ENCODE data around the gene RSPRY1.

The RSPRY1 gene

DNA sequence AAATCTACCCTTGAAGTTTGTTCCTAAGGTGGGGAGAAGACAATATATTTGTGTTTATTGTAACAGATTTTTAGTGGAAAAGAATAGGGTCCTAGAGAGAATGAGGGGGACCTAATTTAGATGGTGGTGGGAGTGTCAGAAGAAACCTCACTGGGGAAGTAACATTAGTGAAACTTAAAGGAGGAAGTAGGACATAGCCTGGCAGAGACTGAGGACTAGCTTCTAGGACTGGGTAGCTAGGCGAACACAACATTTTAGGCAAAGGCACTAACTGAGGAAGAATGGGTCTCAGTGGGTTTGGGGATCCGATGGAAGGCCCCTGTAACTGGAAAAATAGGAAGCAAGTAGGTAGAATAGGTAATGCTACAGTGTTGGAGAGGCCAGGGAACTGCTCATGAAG lies 54.7 kb downstream of the RSPRY1 start:
- WGBS = 96% methylated on average over 2 of the region's 2 CpGs

GRCh38 chr16:57242650-57243049 lies 56.5 kb downstream of the RSPRY1 start:
- 100% methylated on average over 2 of the region's 2 CpGs for WGBS
- no peak overlapping the region for H3K23ac ChIP-seq (ENCODE audit: low read length in 2 of 2)
- peaks cover 8% of the 10 kb centered on the region for H3K79me1 ChIP-seq (replicated peaks; ENCODE audit: low read length, poor library complexity, severe bottlenecking)
- H3K4me3 ChIP-seq (ENCODE audit: insufficient read depth in 1 of 2, low read depth in 1 of 2, low read length in 2 of 2) = no peak overlapping the region
- H2AFZ ChIP-seq (ENCODE audit: low read depth, low read length) = no peak overlapping the region
- H2BK120ac ChIP-seq (ENCODE audit: low read depth, low read length) = no peak overlapping the region
- no peaks in the 10 kb centered on the region for H3K9me3 ChIP-seq (ENCODE audit: control insufficient read depth, low read length)
- H2BK12ac ChIP-seq (ENCODE audit: low read length in 2 of 2) = no peak overlapping the region
- no peaks in the 10 kb centered on the region for H3K27me3 ChIP-seq (ENCODE audit: control insufficient read depth in 1 of 2, insufficient read depth in 1 of 2, low read length in 2 of 2)
- no peak overlapping the region for H4K8ac ChIP-seq (ENCODE audit: low read length)
- H3K9ac ChIP-seq (ENCODE audit: low read length) = no peak overlapping the region
- no peak for DNase-seq
- no peak overlapping the region for H2AK5ac ChIP-seq (ENCODE audit: low read length, severe bottlenecking)
- H4K91ac ChIP-seq (ENCODE audit: low read length) = no peak overlapping the region
- H2BK15ac ChIP-seq (ENCODE audit: low read depth, poor library complexity, severe bottlenecking) = no peak overlapping the region
- peak overlapping the region in 1 of 2 experiments; percentile 15 for H3K4ac ChIP-seq (ENCODE audit: low read depth in 1 of 2, low read length in 2 of 2)
- no peak overlapping the region for H3K14ac ChIP-seq (ENCODE audit: low read length in 2 of 2)
- H3K18ac ChIP-seq (ENCODE audit: low read depth in 1 of 2, low read length in 2 of 2) = no peak overlapping the region
- H3K27ac ChIP-seq (ENCODE audit: low read length, poor library complexity, severe bottlenecking) = no peak overlapping the region
- H3K4me2 ChIP-seq (ENCODE audit: low read length, poor library complexity, severe bottlenecking) = no peak overlapping the region
- H3K4me1 ChIP-seq (ENCODE audit: control insufficient read depth, insufficient read depth, low read depth, low read length) = no peaks in the 10 kb centered on the region
- H3K36me3 ChIP-seq (ENCODE audit: control insufficient read depth in 1 of 2, insufficient read depth in 2 of 2, low read depth in 1 of 2, low read length in 2 of 2) = peaks cover 0 to 42% of the 10 kb centered on the region in 2 experiments
- H2BK5ac ChIP-seq (ENCODE audit: low read depth, low read length, poor library complexity, severe bottlenecking) = no peak overlapping the region

More for the DNA sequence above, 54.7 kb downstream of the RSPRY1 start:
- Histone ChIP-seq H3K9ac (ENCODE audit: low read length) (no peak overlapping the region), H4K8ac (ENCODE audit: low read length) (no peak overlapping the region), H4K91ac (ENCODE audit: low read length) (no peak overlapping the region), H2BK120ac (ENCODE audit: low read depth, low read length) (no peak overlapping the region), H3K27me3 (ENCODE audit: control insufficient read depth in 1 of 2, insufficient read depth in 1 of 2, low read length in 2 of 2) (no peaks in the 10 kb centered on the region), H3K4me2 (ENCODE audit: low read length, poor library complexity, severe bottlenecking) (no peak overlapping the region), H2AFZ (ENCODE audit: low read depth, low read length) (no peak overlapping the region), H3K14ac (ENCODE audit: low read length in 2 of 2) (no peak overlapping the region), H3K4me3 (ENCODE audit: insufficient read depth in 1 of 2, low read depth in 1 of 2, low read length in 2 of 2) (no peak overlapping the region), H2BK12ac (ENCODE audit: low read length in 2 of 2) (no peak overlapping the region), H3K79me1 (replicated peaks; ENCODE audit: low read length, poor library complexity, severe bottlenecking) (peaks cover 2% of the 10 kb centered on the region), H3K27ac (ENCODE audit: low read length, poor library complexity, severe bottlenecking) (no peak overlapping the region), H3K4ac (ENCODE audit: low read depth in 1 of 2, low read length in 2 of 2) (no peak overlapping the region), H3K18ac (ENCODE audit: low read depth in 1 of 2, low read length in 2 of 2) (no peak overlapping the region), H3K9me3 (ENCODE audit: control insufficient read depth, low read length) (no peaks in the 10 kb centered on the region), H3K23ac (ENCODE audit: low read length in 2 of 2) (no peak overlapping the region), H2AK5ac (ENCODE audit: low read length, severe bottlenecking) (no peak overlapping the region), H2BK5ac (ENCODE audit: low read depth, low read length, poor library complexity, severe bottlenecking) (no peak overlapping the region), H2BK15ac (ENCODE audit: low read depth, poor library complexity, severe bottlenecking) (no peak overlapping the region), H3K4me1 (ENCODE audit: control insufficient read depth, insufficient read depth, low read depth, low read length) (no peaks in the 10 kb centered on the region), H3K36me3 (ENCODE audit: control insufficient read depth in 1 of 2, insufficient read depth in 2 of 2, low read depth in 1 of 2, low read length in 2 of 2) (peaks cover 5 to 40% of the 10 kb centered on the region in 2 experiments)
- no peak for DNase-seq

GRCh38 chr16:57244463-57244766 lies 58.3 kb downstream of the RSPRY1 start:
- Histone ChIP-seq H3K9me3 (ENCODE audit: control insufficient read depth, low read length) (no peaks in the 10 kb centered on the region), H3K14ac (ENCODE audit: low read length in 2 of 2) (no peak overlapping the region), H3K27ac (ENCODE audit: low read length, poor library complexity, severe bottlenecking) (peak overlapping the region; percentile 81), H2BK5ac (ENCODE audit: low read depth, low read length, poor library complexity, severe bottlenecking) (no peak overlapping the region), H2BK15ac (ENCODE audit: low read depth, poor library complexity, severe bottlenecking) (no peak overlapping the region), H2AFZ (ENCODE audit: low read depth, low read length) (no peak overlapping the region), H3K4me1 (ENCODE audit: control insufficient read depth, insufficient read depth, low read depth, low read length) (no peaks in the 10 kb centered on the region), H3K27me3 (ENCODE audit: control insufficient read depth in 1 of 2, insufficient read depth in 1 of 2, low read length in 2 of 2) (no peaks in the 10 kb centered on the region), H2AK5ac (ENCODE audit: low read length, severe bottlenecking) (no peak overlapping the region), H3K4me3 (ENCODE audit: insufficient read depth in 1 of 2, low read depth in 1 of 2, low read length in 2 of 2) (peak overlapping the region in 1 of 2 experiments; percentile 94), H3K23ac (ENCODE audit: low read length in 2 of 2) (no peak overlapping the region), H3K9ac (ENCODE audit: low read length) (peak overlapping the region; percentile 86), H3K79me1 (replicated peaks; ENCODE audit: low read length, poor library complexity, severe bottlenecking) (peaks cover 12% of the 10 kb centered on the region), H3K36me3 (ENCODE audit: control insufficient read depth in 1 of 2, insufficient read depth in 2 of 2, low read depth in 1 of 2, low read length in 2 of 2) (peaks cover 4 to 42% of the 10 kb centered on the region in 2 experiments), H3K18ac (ENCODE audit: low read depth in 1 of 2, low read length in 2 of 2) (peak overlapping the region; percentile 6 to 59), H2BK12ac (ENCODE audit: low read length in 2 of 2) (no peak overlapping the region), H3K4me2 (ENCODE audit: low read length, poor library complexity, severe bottlenecking) (peak overlapping the region; percentile 80), H4K8ac (ENCODE audit: low read length) (peak overlapping the region; percentile 82), H2BK120ac (ENCODE audit: low read depth, low read length) (peak overlapping the region; percentile 39), H3K4ac (ENCODE audit: low read depth in 1 of 2, low read length in 2 of 2) (peak overlapping the region in 1 of 2 experiments; percentile 19), H4K91ac (ENCODE audit: low read length) (no peak overlapping the region)
- no peak for DNase-seq
- WGBS = 6% methylated on average over 8 of the region's 9 CpGs

GRCh38 chr16:57244767-57245471 lies 58.8 kb downstream of the RSPRY1 start, which contains the start of gene ARL2BP:
TSS of gene ARL2BP (plus strand) at chr16:57245259. CDS start at chr16:57245368, 109 bp downstream.
- Histone ChIP-seq H2AFZ (ENCODE audit: low read depth, low read length) (peak within 1 kb of the TSS; percentile 59), H2BK120ac (ENCODE audit: low read depth, low read length) (peak within 1 kb of the TSS; percentile 84), H3K9me3 (ENCODE audit: control insufficient read depth, low read length) (no peaks in the 10 kb centered on the region), H4K91ac (ENCODE audit: low read length) (peak within 1 kb of the TSS; percentile 83), H3K27me3 (ENCODE audit: control insufficient read depth in 1 of 2, insufficient read depth in 1 of 2, low read length in 2 of 2) (no peaks in the 10 kb centered on the region), H3K4me2 (ENCODE audit: low read length, poor library complexity, severe bottlenecking) (peak within 1 kb of the TSS; percentile 80), H2BK12ac (ENCODE audit: low read length in 2 of 2) (no peak within 1 kb of the TSS), H3K14ac (ENCODE audit: low read length in 2 of 2) (peak within 1 kb of the TSS; percentile 90 to 100), H2AK5ac (ENCODE audit: low read length, severe bottlenecking) (no peak within 1 kb of the TSS), H3K9ac (ENCODE audit: low read length) (peak within 1 kb of the TSS; percentile 86), H3K4ac (ENCODE audit: low read depth in 1 of 2, low read length in 2 of 2) (peak within 1 kb of the TSS; percentile 73 to 98), H3K4me1 (ENCODE audit: control insufficient read depth, insufficient read depth, low read depth, low read length) (no peaks in the 10 kb centered on the region), H4K8ac (ENCODE audit: low read length) (peak within 1 kb of the TSS; percentile 96), H3K23ac (ENCODE audit: low read length in 2 of 2) (peak within 1 kb of the TSS in 1 of 2 experiments; percentile 93), H3K4me3 (ENCODE audit: insufficient read depth in 1 of 2, low read depth in 1 of 2, low read length in 2 of 2) (peak within 1 kb of the TSS; percentile 87 to 94), H3K36me3 (ENCODE audit: control insufficient read depth in 1 of 2, insufficient read depth in 2 of 2, low read depth in 1 of 2, low read length in 2 of 2) (peaks cover 7 to 42% of the 10 kb centered on the region in 2 experiments), H2BK5ac (ENCODE audit: low read depth, low read length, poor library complexity, severe bottlenecking) (peak within 1 kb of the TSS; percentile 51), H3K27ac (ENCODE audit: low read length, poor library complexity, severe bottlenecking) (peak within 1 kb of the TSS; percentile 81), H3K79me1 (replicated peaks; ENCODE audit: low read length, poor library complexity, severe bottlenecking) (peaks cover 13% of the 10 kb centered on the region), H3K18ac (ENCODE audit: low read depth in 1 of 2, low read length in 2 of 2) (peak within 1 kb of the TSS; percentile 91 to 95), H2BK15ac (ENCODE audit: low read depth, poor library complexity, severe bottlenecking) (peak within 1 kb of the TSS; percentile 52)
- WGBS = under 1% methylated on average over 67 of the region's 77 CpGs
- DNase-seq = peak; percentile 98

Data from mesenchymal stem cell (in vitro differentiated cells and primary cell).